Nucleus accumbens (tissue), 56 donors: ENCODE measurements around the gene TBC1D7.
A peak's percentile ranks its signal among the peaks of the same experiment; 100 is the strongest.

ENCODE experiments used
- DNase-seq, 56 donors: peaks; one replicate each; lab custom pipeline; 2025; lab: John Stamatoyannopoulos, UW

The TBC1D7 gene

DNA sequence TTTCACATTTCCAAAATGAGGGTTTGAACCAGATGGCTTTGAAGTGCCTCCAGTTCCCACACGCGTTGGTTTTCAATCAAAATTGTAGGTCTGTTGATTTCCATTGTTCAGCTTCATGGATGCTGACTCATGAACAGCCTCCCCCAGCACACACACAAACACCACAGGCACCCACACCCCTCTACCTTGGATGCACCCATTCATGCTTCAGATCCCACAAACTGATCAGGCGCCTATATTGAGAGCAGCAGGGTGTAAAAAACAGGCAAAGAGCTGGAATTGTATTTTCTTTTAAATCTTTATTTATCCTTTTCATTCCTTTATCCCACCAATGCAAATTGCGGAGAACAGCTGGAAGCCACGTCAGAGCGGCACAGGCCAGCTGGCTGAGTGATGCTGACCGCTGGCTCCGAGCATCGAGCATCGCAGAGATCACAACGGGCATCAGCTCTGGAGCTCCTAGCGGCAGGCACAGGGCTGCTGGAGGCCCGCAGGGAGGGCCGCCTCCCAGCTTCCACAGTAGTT, 29.3 kb upstream of the TBC1D7 start:
- peak in 48 of 56 donors; percentile 7 to 85 (median 54) for DNase-seq

GRCh38 chr6:13355999-13356785, 27.9 kb upstream of the TBC1D7 start:
- DNase-seq: no peak

DNA sequence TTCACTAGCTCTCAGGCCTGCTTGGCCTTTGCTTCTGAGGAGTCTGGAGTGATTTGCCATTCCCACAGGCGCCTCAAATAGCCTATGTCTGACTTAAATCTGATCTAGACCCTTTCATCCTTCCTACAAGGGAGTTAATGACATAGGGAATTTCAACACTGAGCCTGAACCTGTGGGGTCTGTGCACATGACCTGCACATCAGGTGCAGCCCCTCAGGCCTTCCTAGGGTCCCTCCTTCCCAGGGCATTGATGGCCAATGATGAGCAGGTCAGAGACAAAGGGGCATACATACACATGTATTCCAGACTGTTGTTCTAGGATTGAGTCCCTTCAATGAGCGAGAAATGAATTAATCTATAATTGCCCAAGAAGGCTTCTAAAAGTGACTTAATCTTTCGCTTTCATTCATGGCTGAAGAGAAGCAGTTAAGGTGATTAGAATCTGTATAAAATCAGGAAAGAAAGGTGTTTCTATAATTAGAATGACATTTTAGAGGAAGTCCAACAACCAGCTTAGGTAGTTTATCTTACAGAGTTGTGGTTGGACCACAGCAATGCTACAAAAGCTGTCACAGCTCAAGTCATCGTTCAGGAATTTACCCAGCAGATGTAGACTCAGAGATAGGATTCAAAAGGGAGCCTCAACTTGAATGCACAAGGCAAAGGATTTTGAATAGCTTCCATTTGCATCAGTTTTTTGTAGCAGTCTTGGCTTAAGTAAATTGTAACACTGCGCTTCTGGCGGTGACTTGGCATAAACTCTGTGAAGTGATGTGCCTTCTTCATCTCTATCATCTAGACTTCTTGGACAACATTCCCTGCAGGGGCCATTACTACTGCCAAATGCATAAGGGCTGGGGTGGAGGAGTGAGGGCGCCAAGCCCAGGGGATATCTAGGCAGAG, 27.0 kb upstream of the TBC1D7 start:
- DNase-seq: no peak

DNA sequence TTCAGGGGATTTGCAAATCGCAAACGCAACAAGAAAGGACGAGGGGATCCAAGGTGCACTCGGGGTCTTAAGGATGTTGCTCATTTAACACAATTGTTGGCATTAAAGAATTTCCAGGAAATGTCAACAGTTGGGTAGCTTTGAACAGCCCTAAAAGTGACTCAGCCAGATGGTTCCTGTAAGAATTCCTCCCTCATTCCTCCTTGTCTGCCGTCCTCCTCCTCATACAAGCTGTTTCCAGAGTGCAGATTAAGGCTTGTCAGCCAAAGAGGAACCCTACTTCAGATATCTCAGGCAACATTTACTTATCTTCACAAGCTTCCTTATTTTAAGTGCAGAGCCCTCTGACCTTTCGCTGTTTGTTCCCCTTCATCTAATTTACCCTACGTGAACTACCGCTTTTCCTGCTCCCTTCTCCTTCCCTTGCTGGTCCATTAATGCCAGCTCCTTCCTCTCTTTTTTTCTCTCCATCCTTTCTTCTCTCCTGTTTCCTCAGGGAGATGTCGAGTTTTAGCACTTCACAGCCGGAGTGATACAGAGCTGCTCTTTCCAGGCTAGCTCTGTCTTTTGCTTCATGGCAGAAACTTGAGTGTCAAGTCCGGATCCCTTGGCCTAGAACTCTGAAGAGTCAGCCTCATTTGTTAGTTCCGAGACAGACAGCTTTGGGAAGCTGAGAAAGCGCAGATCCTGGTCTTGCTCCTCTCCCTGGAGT, 26.1 kb upstream of the TBC1D7 start:
- peak in 3 of 56 donors; percentile 12 to 14 (median 12) for DNase-seq

DNA sequence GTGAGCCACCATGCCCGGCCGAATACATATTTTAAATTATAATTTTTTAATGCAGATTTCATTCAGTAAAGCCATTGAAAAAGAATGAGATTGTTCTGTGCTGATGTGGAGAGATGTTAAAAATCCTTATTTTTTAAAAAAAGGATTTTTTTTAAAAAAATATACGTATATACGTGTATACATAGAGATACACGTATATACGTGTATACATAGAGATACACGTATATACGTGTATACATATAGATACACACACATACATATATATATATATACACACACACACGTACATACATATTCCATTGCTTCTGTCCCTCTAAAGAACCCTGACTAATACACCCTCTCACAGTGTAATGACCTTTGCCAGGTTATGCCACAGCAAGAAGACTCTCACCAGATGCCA, 23.8 kb upstream of the TBC1D7 start:
- no peak for DNase-seq

GRCh38 chr6:13351271-13351670, 22.9 kb upstream of the TBC1D7 start:
- peak in 27 of 56 donors; percentile 8 to 52 (median 25) for DNase-seq

DNA sequence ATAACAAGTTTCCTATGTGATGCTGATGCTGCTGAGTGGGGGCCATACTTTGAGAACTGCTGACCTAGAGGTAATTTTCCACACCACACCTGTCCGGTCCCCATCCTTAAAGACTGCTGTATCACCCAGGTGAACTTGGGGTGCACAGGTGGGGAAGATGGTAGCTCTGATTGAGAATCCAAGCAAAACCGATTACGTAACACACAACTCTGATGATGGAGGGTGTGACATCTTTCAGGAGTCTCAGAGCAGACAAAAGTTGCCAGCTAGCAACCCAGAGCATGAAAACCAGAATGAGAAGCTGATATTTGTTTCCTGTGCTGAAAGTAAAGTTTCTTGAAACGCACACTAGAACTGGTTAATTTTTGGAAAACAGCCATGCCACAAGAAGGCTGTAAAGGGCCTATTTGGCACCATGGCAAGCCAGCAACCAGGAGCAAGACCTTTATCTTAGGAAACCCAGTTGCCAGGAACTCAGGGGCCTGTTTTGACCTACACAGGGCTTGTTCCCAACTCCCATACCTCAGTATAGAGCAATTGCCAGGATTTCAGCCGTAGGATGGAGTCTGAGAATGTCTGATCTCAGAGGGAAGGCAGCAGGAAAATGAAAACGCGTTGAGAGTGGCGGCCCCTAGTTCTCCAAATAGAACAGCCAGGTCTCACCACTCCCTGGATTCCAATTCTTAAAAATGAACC, 21.6 kb upstream of the TBC1D7 start:
- no peak for DNase-seq

DNA sequence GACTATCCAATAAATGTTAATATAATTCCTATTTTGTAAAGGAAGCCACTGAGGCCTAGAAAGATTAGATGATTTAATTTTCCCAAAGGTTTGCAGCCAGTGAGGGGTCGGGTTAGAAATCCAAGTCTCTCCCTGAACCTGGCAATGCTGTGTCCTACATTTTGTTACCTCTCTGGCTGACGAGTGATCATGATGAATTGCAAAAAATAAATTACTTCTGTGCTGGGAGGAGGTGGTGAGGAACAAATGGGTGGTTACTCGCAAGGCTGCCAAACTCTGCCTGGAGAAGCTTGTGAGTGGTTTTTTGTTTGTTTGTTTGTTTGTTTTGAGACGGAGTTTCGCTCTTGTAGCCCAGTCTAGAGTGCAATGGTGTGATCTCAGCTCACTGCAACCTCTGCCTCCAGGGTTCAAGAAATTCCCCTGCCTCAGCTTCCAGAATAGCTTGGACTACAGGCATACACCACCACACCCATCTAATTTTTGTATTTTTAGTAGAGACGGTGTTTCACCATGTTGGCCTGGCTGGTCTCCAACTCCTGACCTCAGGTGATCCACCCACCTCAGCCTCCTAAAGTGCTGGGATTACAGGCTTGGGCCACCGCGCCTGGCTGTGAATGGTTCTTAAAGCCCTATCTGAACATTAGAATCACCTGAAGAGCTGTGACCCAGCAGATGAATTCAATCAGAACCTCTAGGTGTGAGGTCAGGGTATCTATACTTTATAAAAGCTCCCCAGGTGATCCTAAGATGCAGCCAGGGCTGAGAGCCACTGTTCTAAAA, 20.2 kb upstream of the TBC1D7 start:
- DNase-seq: no peak

DNA sequence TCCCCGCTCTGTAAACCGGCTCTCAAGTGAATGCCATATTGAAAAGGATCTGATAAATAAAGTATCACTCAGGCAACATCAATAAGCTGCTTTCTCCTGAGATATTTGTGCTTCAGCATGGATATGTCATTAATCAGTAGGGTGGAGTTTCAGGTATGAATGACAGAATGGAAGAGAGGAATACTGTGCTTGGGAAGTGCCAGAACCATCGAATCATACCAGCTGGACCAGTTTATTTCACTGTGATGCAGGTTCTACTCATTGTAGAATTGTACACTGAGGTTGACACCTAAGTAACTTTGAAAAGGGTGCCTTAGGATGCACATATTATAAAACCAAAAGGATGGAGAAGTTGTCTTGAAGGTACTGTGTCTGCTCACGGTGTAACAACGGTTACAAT, 17.9 kb upstream of the TBC1D7 start:
- DNase-seq: no peak

DNA sequence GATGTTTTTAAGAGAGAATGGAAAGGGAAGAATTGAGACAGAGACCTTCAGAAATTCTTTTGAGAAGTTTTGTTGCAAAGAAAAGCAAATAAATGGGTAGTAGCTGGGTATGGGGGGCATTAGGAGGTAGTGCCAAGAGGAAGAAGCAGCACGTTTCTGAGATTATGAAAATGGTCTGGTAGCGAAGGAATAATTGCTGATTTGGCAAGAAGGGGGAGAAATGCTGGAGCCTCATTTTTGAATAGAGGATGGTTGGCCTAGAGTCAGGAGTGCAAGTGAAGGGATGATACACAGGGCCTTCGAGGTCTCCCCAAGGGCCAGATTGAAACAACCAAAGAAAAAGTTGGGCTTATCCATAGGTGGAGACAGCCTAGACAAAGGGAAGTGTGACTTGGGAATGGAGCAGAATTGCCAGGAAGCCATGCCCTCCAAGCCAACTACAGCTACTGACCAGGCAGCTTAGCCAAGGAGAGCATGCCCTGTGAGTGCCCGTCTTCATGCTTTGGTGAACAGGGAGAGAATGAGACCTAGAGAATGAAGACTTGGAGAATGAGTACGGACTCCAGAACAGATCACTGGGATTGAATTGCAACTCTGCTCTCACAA, 14.2 kb upstream of the TBC1D7 start:
- DNase-seq: no peak

GRCh38 chr6:13339863-13340630, 11.7 kb upstream of the TBC1D7 start:
- no peak for DNase-seq

DNA sequence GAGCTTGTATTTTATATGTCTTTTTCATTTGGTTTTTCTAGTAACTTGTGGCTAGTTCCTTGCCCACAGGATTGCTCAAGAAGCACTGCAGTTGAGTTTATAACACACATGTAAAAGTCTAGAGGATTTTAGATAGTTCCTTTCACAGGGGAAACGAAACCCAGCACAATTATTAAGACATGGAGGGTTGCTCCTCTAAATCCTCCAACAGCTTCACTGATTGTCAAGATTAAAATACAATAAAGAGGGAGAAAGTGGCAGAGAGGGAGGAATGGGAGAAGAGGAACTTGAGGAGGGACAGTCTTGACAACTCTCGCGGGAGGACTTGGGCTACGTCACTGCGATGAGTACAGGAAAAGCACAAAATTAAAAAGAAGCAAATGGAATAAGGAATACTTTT, 9.7 kb upstream of the TBC1D7 start:
- no peak for DNase-seq

GRCh38 chr6:13336553-13336952, 8.2 kb upstream of the TBC1D7 start:
- DNase-seq: peak in 52 of 56 donors; percentile 7 to 92 (median 63)

DNA sequence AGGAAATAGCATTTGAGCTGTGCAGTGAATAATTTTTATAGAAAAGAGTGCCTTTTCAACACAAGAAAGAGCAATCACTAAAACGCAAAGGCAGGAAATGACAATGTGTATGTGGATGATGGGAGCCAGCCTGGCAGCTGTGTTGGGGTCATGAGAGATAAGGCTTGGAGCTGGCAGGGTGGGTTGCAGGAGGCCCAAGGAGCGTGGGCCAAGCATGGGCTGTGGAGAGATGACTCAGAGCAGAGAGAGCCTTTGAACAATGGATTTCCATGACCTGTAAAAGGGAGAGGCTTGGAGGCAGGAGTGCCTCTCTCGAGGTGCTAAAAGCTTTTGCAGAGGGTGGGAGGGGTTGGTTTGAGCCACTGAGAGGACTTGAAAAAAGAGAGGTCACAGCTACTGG, 6.6 kb upstream of the TBC1D7 start:
- DNase-seq: no peak

GRCh38 chr6:13332349-13332706, 4.0 kb upstream of the TBC1D7 start:
- DNase-seq: no peak

DNA sequence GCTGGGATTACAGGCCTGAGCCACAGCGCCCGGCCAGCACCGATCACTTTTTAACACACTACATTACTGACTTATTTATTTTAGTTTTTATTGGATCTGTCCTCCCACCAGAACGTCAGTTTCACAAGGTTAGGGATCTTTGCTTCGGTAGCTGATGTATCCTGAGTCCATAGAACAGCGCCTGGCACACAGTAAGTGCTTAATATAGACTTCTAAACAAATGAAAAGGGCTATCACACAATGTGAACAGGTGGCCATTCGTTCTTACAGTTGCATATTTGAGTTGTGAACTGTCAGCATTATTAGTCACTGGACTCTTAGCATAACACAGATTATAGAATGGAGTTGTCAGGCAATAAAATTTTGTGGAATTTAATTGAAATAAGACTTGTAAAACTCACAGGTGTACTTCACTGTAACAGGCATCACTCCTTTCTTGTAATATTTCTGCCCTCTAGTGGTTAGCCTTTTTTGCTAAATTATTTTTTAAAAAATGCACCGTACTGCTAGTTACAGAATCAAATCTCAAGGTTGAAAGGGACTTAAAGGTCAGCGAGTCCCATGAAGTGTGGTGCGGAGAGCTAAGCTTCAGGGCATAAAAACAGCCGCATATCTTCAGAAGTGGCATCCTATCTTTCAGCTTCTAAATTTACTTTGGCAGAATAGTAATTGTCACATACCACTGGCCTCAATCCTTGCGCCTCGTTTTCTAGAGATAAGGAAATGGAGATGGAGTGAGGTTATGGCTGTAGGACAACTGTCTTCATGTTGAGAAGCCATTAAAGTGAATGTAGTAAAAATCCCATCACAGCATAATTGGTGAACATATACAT, 3.4 kb upstream of the TBC1D7 start:
- DNase-seq: no peak

DNA sequence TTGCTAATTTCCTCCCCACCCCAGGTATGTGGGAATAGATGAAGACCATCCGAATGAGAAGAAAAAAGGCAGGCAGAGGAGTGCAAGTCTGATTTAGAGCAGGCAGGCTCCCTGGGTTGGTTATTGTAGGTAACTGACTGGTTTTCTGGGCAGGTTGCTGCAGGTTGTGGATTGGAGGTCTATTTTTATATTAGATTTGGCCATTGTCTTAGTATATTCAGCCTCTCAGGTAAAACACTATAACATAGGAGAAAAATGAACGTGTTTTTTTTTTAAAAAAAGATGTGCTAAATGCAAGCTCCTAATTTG, 492 bp upstream of the TBC1D7 start:
- DNase-seq: no peak

GRCh38 chr6:13327691-13328075, 654 bp downstream of the TBC1D7 start:
- peak in 2 of 56 donors; percentile 4 to 13 for DNase-seq
